ENCODE measurements around the gene ASPRV1. TPM values are rescaled to one million over a fixed set of nuclear protein-coding genes. Genes with fewer than 3 reads are reported as not detected.
A peak's percentile ranks its signal among the peaks of the same experiment; 100 is the strongest.

ASPRV1 gene
- total RNA-seq, 2 experiments from 2014 or later: 0.54 to 0.74 TPM

GRCh38 chr2:69943843-69944525, 17.4 kb downstream of the ASPRV1 start:
- no peak overlapping the region for H3K27ac Mint-ChIP-seq
- H3K36me3 Mint-ChIP-seq: peaks cover 6% of the 10 kb centered on the region
- DNase-seq: no peak
- no peaks in the 10 kb centered on the region for H3K27me3 Mint-ChIP-seq
- H3K4me3 Mint-ChIP-seq: no peak overlapping the region
- H3K4me1 Mint-ChIP-seq: peaks cover 42% of the 10 kb centered on the region
- H3K9me3 Mint-ChIP-seq: peaks cover 1% of the 10 kb centered on the region

- no peak for DNase-seq
- Mint-ChIP-seq H3K9me3 (peaks cover 1% of the 10 kb centered on the region), H3K4me1 (peaks cover 42% of the 10 kb centered on the region), H3K4me3 (no peak overlapping the region), H3K27ac (no peak overlapping the region), H3K27me3 (no peaks in the 10 kb centered on the region), H3K36me3 (peaks cover 12% of the 10 kb centered on the region)
These were observed 18.2 kb downstream of the ASPRV1 start for GRCh38 chr2:69943000-69943842.

GRCh38 chr2:69940691-69941090, 20.7 kb downstream of the ASPRV1 start:
- Mint-ChIP-seq H3K27me3 (no peaks in the 10 kb centered on the region), H3K36me3 (peaks cover 13% of the 10 kb centered on the region), H3K27ac (no peak overlapping the region), H3K4me1 (peaks cover 21% of the 10 kb centered on the region), H3K9me3 (no peaks in the 10 kb centered on the region), H3K4me3 (no peak overlapping the region)
- no peak for DNase-seq

GRCh38 chr2:69939722-69940121, 21.7 kb downstream of the ASPRV1 start:
- Mint-ChIP-seq H3K27me3 (no peaks in the 10 kb centered on the region), H3K9me3 (no peaks in the 10 kb centered on the region), H3K4me3 (no peak overlapping the region), H3K27ac (no peak overlapping the region), H3K4me1 (peaks cover 14% of the 10 kb centered on the region), H3K36me3 (peaks cover 13% of the 10 kb centered on the region)
- DNase-seq: no peak

GRCh38 chr2:69937968-69938367, 23.5 kb downstream of the ASPRV1 start:
- H3K27me3 Mint-ChIP-seq: no peaks in the 10 kb centered on the region
- peaks cover 13% of the 10 kb centered on the region for H3K36me3 Mint-ChIP-seq
- DNase-seq: no peak
- no peak overlapping the region for H3K4me3 Mint-ChIP-seq
- H3K9me3 Mint-ChIP-seq: no peaks in the 10 kb centered on the region
- H3K27ac Mint-ChIP-seq: no peak overlapping the region
- peaks cover 11% of the 10 kb centered on the region for H3K4me1 Mint-ChIP-seq

GRCh38 chr2:69936906-69937305, 24.5 kb downstream of the ASPRV1 start:
- H3K4me1 Mint-ChIP-seq: peaks cover 14% of the 10 kb centered on the region
- no peak for DNase-seq
- H3K27ac Mint-ChIP-seq: peak overlapping the region; percentile 26
- H3K27me3 Mint-ChIP-seq: no peaks in the 10 kb centered on the region
- no peaks in the 10 kb centered on the region for H3K9me3 Mint-ChIP-seq
- H3K36me3 Mint-ChIP-seq: peaks cover 13% of the 10 kb centered on the region
- H3K4me3 Mint-ChIP-seq: no peak overlapping the region

GRCh38 chr2:69935011-69935410, 26.4 kb downstream of the ASPRV1 start:
- DNase-seq: no peak
- Mint-ChIP-seq H3K36me3 (peaks cover 13% of the 10 kb centered on the region), H3K4me3 (no peak overlapping the region), H3K4me1 (peaks cover 18% of the 10 kb centered on the region), H3K27me3 (no peaks in the 10 kb centered on the region), H3K9me3 (no peaks in the 10 kb centered on the region), H3K27ac (no peak overlapping the region)

GRCh38 chr2:69934614-69934908, 26.9 kb downstream of the ASPRV1 start:
- Mint-ChIP-seq H3K27me3 (no peaks in the 10 kb centered on the region), H3K4me1 (peaks cover 18% of the 10 kb centered on the region), H3K4me3 (no peak overlapping the region), H3K9me3 (no peaks in the 10 kb centered on the region), H3K36me3 (peaks cover 11% of the 10 kb centered on the region), H3K27ac (peak overlapping the region; percentile 4)
- DNase-seq: no peak

GRCh38 chr2:69933839-69934613, 27.4 kb downstream of the ASPRV1 start:
- DNase-seq: no peak
- Mint-ChIP-seq H3K27ac (peak overlapping the region; percentile 4), H3K4me3 (no peak overlapping the region), H3K9me3 (no peaks in the 10 kb centered on the region), H3K27me3 (no peaks in the 10 kb centered on the region), H3K4me1 (peaks cover 18% of the 10 kb centered on the region), H3K36me3 (peaks cover 10% of the 10 kb centered on the region)

GRCh38 chr2:69933254-69933828, 28.1 kb downstream of the ASPRV1 start:
- H3K9me3 Mint-ChIP-seq: no peaks in the 10 kb centered on the region
- peaks cover 18% of the 10 kb centered on the region for H3K4me1 Mint-ChIP-seq
- no peak overlapping the region for H3K4me3 Mint-ChIP-seq
- DNase-seq: no peak
- H3K36me3 Mint-ChIP-seq: peaks cover 3% of the 10 kb centered on the region
- H3K27me3 Mint-ChIP-seq: no peaks in the 10 kb centered on the region
- H3K27ac Mint-ChIP-seq: no peak overlapping the region

GRCh38 chr2:69932596-69932922, 28.9 kb downstream of the ASPRV1 start:
- H3K4me1 Mint-ChIP-seq: peaks cover 18% of the 10 kb centered on the region
- H3K4me3 Mint-ChIP-seq: no peak overlapping the region
- peaks cover 3% of the 10 kb centered on the region for H3K36me3 Mint-ChIP-seq
- no peak overlapping the region for H3K27ac Mint-ChIP-seq
- no peaks in the 10 kb centered on the region for H3K9me3 Mint-ChIP-seq
- no peaks in the 10 kb centered on the region for H3K27me3 Mint-ChIP-seq
- DNase-seq: no peak

- Mint-ChIP-seq H3K4me3 (no peak overlapping the region), H3K9me3 (no peaks in the 10 kb centered on the region), H3K36me3 (peaks cover 3% of the 10 kb centered on the region), H3K27me3 (no peaks in the 10 kb centered on the region), H3K27ac (no peak overlapping the region), H3K4me1 (peaks cover 18% of the 10 kb centered on the region)
- DNase-seq: no peak
These were observed 29.4 kb downstream of the ASPRV1 start for GRCh38 chr2:69931832-69932595.

- Mint-ChIP-seq H3K36me3 (no peaks in the 10 kb centered on the region), H3K27ac (no peak overlapping the region)
- no peak for DNase-seq
These were observed 34.4 kb downstream of the ASPRV1 start for GRCh38 chr2:69926849-69927515.

GRCh38 chr2:69923116-69923515, 38.3 kb downstream of the ASPRV1 start:
- no peak overlapping the region for H3K4me3 Mint-ChIP-seq
- DNase-seq: no peak

More at GRCh38 chr2:69926849-69927515, 34.4 kb downstream of the ASPRV1 start:
- H3K4me1 Mint-ChIP-seq: peaks cover 19% of the 10 kb centered on the region
- no peaks in the 10 kb centered on the region for H3K27me3 Mint-ChIP-seq
- H3K4me3 Mint-ChIP-seq: no peak overlapping the region
- no peaks in the 10 kb centered on the region for H3K9me3 Mint-ChIP-seq

More at GRCh38 chr2:69923116-69923515, 38.3 kb downstream of the ASPRV1 start:
- H3K4me1 Mint-ChIP-seq: peaks cover 15% of the 10 kb centered on the region
- no peaks in the 10 kb centered on the region for H3K9me3 Mint-ChIP-seq
- H3K27ac Mint-ChIP-seq: no peak overlapping the region
- no peaks in the 10 kb centered on the region for H3K27me3 Mint-ChIP-seq
- peaks cover 7% of the 10 kb centered on the region for H3K36me3 Mint-ChIP-seq

Data from activated naive CD8-positive, alpha-beta T cell treated with anti-CD3 and anti-CD28 coated beads for 36 hours (primary cell).